SK-N-SH (cell line): ENCODE measurements around the gene BBC3.

Source experiments
- CTCF ChIP-seq: fragments of 200-600 bp; sonication (generic); IDR thresholded peaks from 2 replicates; pipeline ENCODE4 v1.6.1; 2017; ENCODE audit warnings: antibody characterized with exemption, mild to moderate bottlenecking, moderate library complexity
- ELF1 ChIP-seq: IDR thresholded peaks from 2 replicates; pipeline ENCODE4 v1.4.0; 2012
- EP300 ChIP-seq, 2 experiments: IDR thresholded peaks; 2 replicates each; pipeline versions ENCODE4 v1.4.0 to v1.6.1; 2012; ENCODE audit warnings: borderline replicate concordance in 1 of 2, low read depth in 1 of 2, low read length in 1 of 2
- JUND ChIP-seq: IDR thresholded peaks from 2 replicates; pipeline ENCODE4 v1.4.0; 2012
- NRF1 ChIP-seq: IDR thresholded peaks from 2 replicates; pipeline ENCODE4 v1.6.1; 2012; ENCODE audit warnings: low read depth, mild to moderate bottlenecking, low read length
- RAD21 ChIP-seq: IDR thresholded peaks from 2 replicates; pipeline ENCODE4 v1.6.1; 2012; ENCODE audit warnings: mild to moderate bottlenecking, low read length
- RCOR1 ChIP-seq: fragments of 150-350 bp; IDR thresholded peaks from 2 replicates; pipeline ENCODE4 v1.6.1; 2017; ENCODE audit warnings: antibody characterized with exemption, low read length
- REST ChIP-seq: IDR thresholded peaks from 2 replicates; pipeline ENCODE4 v1.6.1; 2012; ENCODE audit warnings: mild to moderate bottlenecking, low read depth, low read length, moderate library complexity
- SIN3A ChIP-seq: IDR thresholded peaks from 2 replicates; pipeline ENCODE4 v1.6.1; 2012; ENCODE audit warnings: low read depth, mild to moderate bottlenecking, low read length, moderate library complexity, borderline replicate concordance
- TCF12 ChIP-seq: IDR thresholded peaks from 2 replicates; pipeline ENCODE4 v1.4.0; 2012

- TF ChIP-seq RAD21 (no peak), CTCF (peak; percentile 14; the same call in 1 of the 2 replicates), ELF1 (no peak), TCF12 (no peak), EP300 (IDR thresholded peaks at IDR 0.05; ENCODE audit: borderline replicate concordance in 1 of 2, low read depth in 1 of 2, low read length in 1 of 2) (peak in 1 of 2 experiments; percentile 35; a peak in 1 of 4 replicates), RCOR1 (peak; percentile 12; the same call in 1 of the 2 replicates), NRF1 (no peak), JUND (peak; percentile 47; the same call in 1 of the 2 replicates), REST (peak; percentile 74), SIN3A (peak; percentile 96; the same call in 1 of the 2 replicates)
Measured at GRCh38 chr19:47225746-47226425, 5.1 kb downstream of the BBC3 start.
